ENCODE results near the gene AKAP7.

DNA sequence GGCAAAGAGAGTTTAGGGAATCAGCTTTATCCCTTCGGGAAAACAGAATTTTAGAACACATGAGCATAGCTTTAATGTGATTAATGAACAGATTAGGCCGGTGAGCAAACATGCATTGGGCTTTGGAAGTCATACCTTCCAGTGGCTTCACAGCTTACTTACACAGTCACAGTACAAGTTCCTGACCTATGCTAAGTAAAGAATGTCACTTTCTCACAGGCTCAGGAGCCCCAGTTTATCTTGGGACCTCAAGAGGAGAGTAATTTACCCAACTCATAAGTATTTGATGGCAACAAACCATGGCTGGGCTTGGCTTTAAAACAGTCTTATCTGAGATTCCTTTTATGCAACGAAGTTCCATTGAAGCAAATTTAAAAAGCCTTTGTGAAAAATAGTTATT, 195.9 kb downstream of the AKAP7 start:
- TF ChIP-seq, protein P1, sequence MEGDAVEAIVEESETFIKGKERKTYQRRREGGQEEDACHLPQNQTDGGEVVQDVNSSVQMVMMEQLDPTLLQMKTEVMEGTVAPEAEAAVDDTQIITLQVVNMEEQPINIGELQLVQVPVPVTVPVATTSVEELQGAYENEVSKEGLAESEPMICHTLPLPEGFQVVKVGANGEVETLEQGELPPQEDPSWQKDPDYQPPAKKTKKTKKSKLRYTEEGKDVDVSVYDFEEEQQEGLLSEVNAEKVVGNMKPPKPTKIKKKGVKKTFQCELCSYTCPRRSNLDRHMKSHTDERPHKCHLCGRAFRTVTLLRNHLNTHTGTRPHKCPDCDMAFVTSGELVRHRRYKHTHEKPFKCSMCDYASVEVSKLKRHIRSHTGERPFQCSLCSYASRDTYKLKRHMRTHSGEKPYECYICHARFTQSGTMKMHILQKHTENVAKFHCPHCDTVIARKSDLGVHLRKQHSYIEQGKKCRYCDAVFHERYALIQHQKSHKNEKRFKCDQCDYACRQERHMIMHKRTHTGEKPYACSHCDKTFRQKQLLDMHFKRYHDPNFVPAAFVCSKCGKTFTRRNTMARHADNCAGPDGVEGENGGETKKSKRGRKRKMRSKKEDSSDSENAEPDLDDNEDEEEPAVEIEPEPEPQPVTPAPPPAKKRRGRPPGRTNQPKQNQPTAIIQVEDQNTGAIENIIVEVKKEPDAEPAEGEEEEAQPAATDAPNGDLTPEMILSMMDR (IDR thresholded peaks at IDR 0.05; ENCODE audit: insufficient read depth, low read depth, low read length), result no peak
- TF ChIP-seq EZH2 (IDR thresholded peaks at IDR 0.05; ENCODE audit: insufficient read depth, low read length), result no peak
